Measurements from ENCODE around the gene LYVE1.

DNA sequence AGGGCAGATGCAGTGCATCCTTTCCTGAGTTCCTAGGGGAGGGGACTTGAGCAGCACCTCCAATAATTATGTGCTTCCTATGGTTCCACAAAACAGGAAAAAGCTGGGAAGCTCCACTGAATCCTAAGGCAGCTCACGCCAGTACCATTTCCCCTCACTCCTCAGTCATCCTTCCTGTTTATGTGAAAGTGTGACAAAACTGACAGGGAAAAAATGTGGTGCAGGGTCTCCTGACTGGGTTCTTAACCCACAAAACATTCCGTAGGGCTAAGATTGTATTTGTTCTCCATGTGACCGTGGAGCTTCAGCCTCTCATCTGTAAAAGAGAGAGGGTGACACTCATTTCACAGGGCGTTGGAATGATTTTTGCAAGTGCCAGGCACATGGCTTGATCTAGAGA lies 12.2 kb upstream of the LYVE1 start:
- TF ChIP-seq, protein P1, sequence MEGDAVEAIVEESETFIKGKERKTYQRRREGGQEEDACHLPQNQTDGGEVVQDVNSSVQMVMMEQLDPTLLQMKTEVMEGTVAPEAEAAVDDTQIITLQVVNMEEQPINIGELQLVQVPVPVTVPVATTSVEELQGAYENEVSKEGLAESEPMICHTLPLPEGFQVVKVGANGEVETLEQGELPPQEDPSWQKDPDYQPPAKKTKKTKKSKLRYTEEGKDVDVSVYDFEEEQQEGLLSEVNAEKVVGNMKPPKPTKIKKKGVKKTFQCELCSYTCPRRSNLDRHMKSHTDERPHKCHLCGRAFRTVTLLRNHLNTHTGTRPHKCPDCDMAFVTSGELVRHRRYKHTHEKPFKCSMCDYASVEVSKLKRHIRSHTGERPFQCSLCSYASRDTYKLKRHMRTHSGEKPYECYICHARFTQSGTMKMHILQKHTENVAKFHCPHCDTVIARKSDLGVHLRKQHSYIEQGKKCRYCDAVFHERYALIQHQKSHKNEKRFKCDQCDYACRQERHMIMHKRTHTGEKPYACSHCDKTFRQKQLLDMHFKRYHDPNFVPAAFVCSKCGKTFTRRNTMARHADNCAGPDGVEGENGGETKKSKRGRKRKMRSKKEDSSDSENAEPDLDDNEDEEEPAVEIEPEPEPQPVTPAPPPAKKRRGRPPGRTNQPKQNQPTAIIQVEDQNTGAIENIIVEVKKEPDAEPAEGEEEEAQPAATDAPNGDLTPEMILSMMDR (IDR thresholded peaks at IDR 0.05; ENCODE audit: low read length), result no peak
- TF ChIP-seq EZH2 (optimal IDR thresholded peaks at IDR 0.05; ENCODE audit: low read depth, low read length), result no peak

All from MM.1S (cell line).